ENCODE data around the gene SLC50A1. TPM values are rescaled to one million over a fixed set of nuclear protein-coding genes. Genes with fewer than 3 reads are reported as not detected.

SLC50A1 gene
- total and polyA plus RNA-seq, 9 of the 15 experiments (the other 6 are each of a cell fraction or from before 2014, with no cell fraction given) = 46.5 to 132 (median 91.9) TPM

DNA sequence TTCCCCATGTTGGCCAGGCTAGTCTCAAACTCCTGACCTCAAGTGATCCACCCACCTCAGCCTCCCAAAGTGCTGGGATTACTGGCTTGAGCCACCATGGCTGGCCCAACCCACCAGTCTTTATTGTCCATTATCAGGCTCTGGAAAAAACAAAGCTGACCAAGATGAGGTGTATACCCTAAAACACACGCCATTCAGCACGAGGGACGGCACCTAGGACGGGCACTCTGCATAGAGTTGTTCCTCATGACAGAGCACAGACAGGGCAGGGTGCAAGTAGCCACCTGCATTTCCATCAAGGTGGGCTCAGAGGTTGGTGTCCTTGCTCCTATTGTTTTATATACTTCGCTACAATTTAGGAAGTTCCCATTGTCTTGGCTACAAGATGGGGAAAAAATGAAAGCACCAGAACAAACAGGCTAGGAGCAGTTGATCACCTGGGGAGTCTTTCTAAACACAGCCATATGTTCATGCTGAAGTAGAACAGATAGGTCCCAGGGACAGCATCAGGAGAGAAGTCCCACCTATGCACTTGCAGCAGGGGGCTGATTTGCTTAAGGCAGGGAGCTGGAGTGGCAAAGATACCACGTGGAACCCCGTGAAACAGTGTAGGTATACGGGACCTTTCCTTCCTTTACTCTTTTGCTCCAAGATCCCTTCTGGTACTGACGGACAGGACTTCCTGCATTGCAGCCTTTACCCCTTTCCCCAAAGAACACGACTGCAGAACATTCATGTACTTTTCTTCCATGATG is 33.0 kb downstream of the SLC50A1 start:
- H3K27me3 ChIP-seq (ENCODE audit: control insufficient read depth in 2 of 2, insufficient read depth in 2 of 2, low read length in 2 of 2) = no peaks in the 10 kb centered on the region
- no peak overlapping the region for H2AFZ ChIP-seq (ENCODE audit: low read depth, low read length)
- peaks cover 35% of the 10 kb centered on the region for H3K36me3 ChIP-seq (ENCODE audit: control insufficient read depth, insufficient read depth, low read length)
- POLR2A ChIA-PET = interaction anchor here (0.8 to 1.4 kb wide), 6 partner anchors 10 to 106 kb away, joined by 3 to 9 read pairs (median 4); no protein-coding TSS in a partner anchor
- H3K9me3 ChIP-seq (replicated peaks; ENCODE audit: control insufficient read depth, insufficient read depth, low read depth, low read length) = no peaks in the 10 kb centered on the region
- no TSS peak for BruUV-seq (replicated peaks)
- FAIRE-seq (no peak), ATAC-seq (no peak), DNase-seq (ENCODE audit: extremely low read depth in 1 of 4, low spot score in 3 of 4) (no peak)
- whole genome bisulfite sequencing (ENCODE audit: insufficient coverage, low coverage, missing lambda C conversion rate) = 79% methylated on average over 10 of the region's 10 CpGs
- H3K9me1 ChIP-seq (ENCODE audit: control insufficient read depth, insufficient read depth, low read length) = no peaks in the 10 kb centered on the region
- in situ Hi-C loops (cut with MboI) = loop anchor here (5.0 kb wide), 1 partner anchor 76 kb away; no protein-coding TSS in a partner anchor
- no peak overlapping the region for H3K9ac ChIP-seq (ENCODE audit: insufficient read depth in 1 of 2, low read depth in 2 of 2, low read length in 2 of 2)
- peak; percentile 40 for TF ChIP-seq POLR2B (IDR thresholded peaks at IDR 0.05; ENCODE audit: low read depth, partially characterized antibody)
- TF ChIP-seq, protein P1, sequence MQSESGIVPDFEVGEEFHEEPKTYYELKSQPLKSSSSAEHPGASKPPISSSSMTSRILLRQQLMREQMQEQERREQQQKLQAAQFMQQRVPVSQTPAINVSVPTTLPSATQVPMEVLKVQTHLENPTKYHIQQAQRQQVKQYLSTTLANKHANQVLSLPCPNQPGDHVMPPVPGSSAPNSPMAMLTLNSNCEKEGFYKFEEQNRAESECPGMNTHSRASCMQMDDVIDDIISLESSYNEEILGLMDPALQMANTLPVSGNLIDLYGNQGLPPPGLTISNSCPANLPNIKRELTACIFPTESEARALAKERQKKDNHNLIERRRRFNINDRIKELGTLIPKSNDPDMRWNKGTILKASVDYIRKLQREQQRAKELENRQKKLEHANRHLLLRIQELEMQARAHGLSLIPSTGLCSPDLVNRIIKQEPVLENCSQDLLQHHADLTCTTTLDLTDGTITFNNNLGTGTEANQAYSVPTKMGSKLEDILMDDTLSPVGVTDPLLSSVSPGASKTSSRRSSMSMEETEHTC (IDR thresholded peaks at IDR 0.05) = no peak
- peak; percentile 26; the same call in 1 of the 2 replicates for TF ChIP-seq SUPT5H (IDR thresholded peaks at IDR 0.05)
- TF ChIP-seq CHD4 (IDR thresholded peaks at IDR 0.05; ENCODE audit: insufficient read depth, insufficient replicate concordance, low read depth, low read length, poor library complexity, severe bottlenecking) = no peak
- no peak for TF ChIP-seq E2F3 (CRISPR knock-in tag; IDR thresholded peaks at IDR 0.05)
- TF ChIP-seq ZNF717 (CRISPR knock-in tag; IDR thresholded peaks at IDR 0.05) = no peak
- peaks cover 15% of the 10 kb centered on the region for H3K79me2 ChIP-seq (ENCODE audit: control insufficient read depth, insufficient read depth, low read length)
- intact Hi-C loops (cut with micrococcal nuclease) = loop anchor here (5.0 kb wide), 1 partner anchor 56 kb away; no protein-coding TSS in a partner anchor
- H3K4me3 ChIP-seq = no peak overlapping the region
- H3K4me2 ChIP-seq (ENCODE audit: insufficient read depth, low read length) = no peak overlapping the region
- CTCF ChIA-PET (ENCODE audit: low intra/inter-chr PET ratio) = interaction anchor here (0.7 to 4.4 kb wide), 6 partner anchors 48 to 84 kb away, joined by 3 to 59 read pairs (median 18); no protein-coding TSS in a partner anchor
- H3K4me1 ChIP-seq (replicated peaks in 1 of 2; ENCODE audit: control insufficient read depth in 2 of 2, insufficient read depth in 2 of 2, low read length in 2 of 2) = peaks cover 13 to 21% of the 10 kb centered on the region in 2 experiments; a peak in 4 of 5 replicates
- H4K20me1 ChIP-seq (replicated peaks; ENCODE audit: control insufficient read depth, insufficient read depth, low read length) = no peaks in the 10 kb centered on the region
- H3K27ac ChIP-seq (ENCODE audit: extremely low read depth, low read depth, low read length) = no peak overlapping the region

All from K562 (cell line).